Activated CD4-positive, alpha-beta T cell treated with anti-CD3 and anti-CD28 coated beads for 48 hours (primary cell): ENCODE results near the gene VPS18.
A peak's percentile ranks its signal among the peaks of the same experiment; 100 is the strongest.

Source experiments
- DNase-seq: peaks from one replicate; pipeline ENCODE4 v3.0.0-alpha.2; 2020

Gene VPS18

GRCh38 chr15:40925863-40926658 is 31.8 kb downstream of the VPS18 start:
- DNase-seq: peak; percentile 23

GRCh38 chr15:40926659-40927494 is 32.6 kb downstream of the VPS18 start:
- no peak for DNase-seq

DNA sequence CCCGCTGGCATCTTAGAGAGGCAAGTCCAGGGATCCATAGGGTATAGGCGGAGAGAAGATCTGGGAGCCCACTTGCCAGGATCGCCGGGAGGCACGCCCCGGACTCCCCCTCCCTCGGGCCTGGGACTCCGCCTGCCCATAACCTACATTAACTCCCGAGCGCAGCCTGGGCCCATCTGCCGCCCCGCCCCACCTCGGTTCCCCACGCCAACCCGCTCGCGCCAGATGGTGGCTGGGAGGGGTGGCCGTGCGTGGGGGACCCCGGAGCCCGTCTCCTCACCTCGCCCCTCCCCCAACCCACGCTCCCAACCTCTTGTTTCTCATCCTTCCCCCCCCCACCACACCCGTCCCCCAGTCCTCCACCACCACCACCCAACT is 33.2 kb downstream of the VPS18 start:
- no peak for DNase-seq

DNA sequence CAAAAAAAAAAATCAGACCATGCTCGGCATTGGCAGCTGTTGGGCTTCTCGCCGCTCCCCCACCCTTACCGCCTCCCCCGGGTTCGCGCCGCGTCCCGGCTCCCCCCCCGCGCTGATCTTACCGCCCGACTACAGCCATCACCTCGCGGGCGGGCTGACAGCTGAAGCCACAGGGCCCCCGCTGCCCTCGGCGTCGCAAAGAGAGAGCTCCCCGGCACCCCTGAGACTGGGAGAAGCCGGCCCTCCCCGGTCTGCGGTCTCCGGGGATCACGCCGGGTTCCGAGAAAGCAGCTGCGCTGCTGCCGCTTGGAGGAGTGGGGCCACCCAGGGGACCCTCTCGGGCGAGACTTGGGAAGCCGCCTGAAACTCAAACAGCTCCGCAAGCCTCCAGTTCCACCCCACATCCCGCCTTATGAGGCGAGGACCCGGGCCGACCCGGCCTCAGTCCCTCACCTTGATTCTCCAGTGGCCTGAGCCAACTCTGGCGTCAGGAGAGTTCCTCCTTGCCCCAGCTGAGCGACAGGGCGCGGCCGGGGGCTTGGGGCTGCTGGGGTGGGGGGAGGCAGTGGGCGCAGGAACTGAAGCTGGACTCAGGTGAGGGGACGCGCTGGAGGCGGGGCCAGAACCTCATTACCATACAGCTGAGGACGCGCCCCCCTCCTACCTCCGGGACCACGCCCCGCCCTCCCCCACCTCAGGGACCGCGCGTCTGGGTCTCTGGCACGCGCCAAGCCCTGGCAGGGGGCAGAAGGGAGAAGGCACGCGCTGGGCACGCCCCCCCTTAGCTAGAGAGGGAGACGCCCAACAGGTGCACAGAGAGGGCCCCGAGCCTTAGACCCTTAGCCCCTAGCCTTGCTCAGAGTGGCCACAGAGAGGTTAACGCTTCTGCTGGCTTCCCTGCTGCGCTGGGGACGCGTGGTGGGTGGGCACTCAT is 33.9 kb downstream of the VPS18 start:
- DNase-seq: peak; percentile 19

- DNase-seq: peak; percentile 63
These were observed 34.8 kb downstream of the VPS18 start, which contains the start of gene DLL4 for GRCh38 chr15:40928821-40929659. Gene DLL4 (plus strand): TSS chr15:40929340. CDS start chr15:40929669, 329 bp downstream.

DNA sequence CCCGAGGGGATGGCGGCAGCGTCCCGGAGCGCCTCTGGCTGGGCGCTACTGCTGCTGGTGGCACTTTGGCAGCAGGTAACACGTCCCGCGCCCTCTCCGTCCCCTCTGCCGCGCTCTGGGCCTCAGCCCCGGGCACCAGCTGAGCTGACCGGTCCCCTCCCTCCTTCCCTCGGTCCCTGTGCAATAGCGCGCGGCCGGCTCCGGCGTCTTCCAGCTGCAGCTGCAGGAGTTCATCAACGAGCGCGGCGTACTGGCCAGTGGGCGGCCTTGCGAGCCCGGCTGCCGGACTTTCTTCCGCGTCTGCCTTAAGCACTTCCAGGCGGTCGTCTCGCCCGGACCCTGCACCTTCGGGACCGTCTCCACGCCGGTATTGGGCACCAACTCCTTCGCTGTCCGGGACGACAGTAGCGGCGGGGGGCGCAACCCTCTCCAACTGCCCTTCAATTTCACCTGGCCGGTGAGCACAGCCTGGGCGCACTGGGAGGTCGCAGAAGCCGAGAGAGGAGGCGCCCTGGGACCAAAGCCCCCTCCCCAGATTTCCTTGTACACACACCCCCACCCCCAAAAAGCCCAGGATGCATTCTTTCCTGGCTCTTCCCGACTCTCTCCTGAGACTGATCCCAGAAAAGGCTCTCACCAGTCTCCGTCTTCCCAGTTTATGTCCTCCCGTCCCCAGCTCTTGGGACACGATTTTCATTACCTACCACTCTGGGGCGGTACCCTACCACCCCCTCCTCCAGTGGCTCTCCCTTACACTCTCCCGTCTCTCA is 35.6 kb downstream of the VPS18 start:
- DNase-seq: no peak

- peak; percentile 77 for DNase-seq
These were observed 36.4 kb downstream of the VPS18 start for GRCh38 chr15:40930430-40931299.

GRCh38 chr15:40931300-40932142 is 37.3 kb downstream of the VPS18 start:
- DNase-seq: no peak

- no peak for DNase-seq
These were observed 37.9 kb downstream of the VPS18 start for GRCh38 chr15:40932156-40932555.

GRCh38 chr15:40932649-40933516 is 38.6 kb downstream of the VPS18 start:
- DNase-seq: no peak

- no peak for DNase-seq
These were observed 39.3 kb downstream of the VPS18 start for GRCh38 chr15:40933517-40933902.

GRCh38 chr15:40934457-40934856 is 40.2 kb downstream of the VPS18 start:
- DNase-seq: no peak

GRCh38 chr15:40936234-40936708 is 42.0 kb downstream of the VPS18 start:
- no peak for DNase-seq

DNA sequence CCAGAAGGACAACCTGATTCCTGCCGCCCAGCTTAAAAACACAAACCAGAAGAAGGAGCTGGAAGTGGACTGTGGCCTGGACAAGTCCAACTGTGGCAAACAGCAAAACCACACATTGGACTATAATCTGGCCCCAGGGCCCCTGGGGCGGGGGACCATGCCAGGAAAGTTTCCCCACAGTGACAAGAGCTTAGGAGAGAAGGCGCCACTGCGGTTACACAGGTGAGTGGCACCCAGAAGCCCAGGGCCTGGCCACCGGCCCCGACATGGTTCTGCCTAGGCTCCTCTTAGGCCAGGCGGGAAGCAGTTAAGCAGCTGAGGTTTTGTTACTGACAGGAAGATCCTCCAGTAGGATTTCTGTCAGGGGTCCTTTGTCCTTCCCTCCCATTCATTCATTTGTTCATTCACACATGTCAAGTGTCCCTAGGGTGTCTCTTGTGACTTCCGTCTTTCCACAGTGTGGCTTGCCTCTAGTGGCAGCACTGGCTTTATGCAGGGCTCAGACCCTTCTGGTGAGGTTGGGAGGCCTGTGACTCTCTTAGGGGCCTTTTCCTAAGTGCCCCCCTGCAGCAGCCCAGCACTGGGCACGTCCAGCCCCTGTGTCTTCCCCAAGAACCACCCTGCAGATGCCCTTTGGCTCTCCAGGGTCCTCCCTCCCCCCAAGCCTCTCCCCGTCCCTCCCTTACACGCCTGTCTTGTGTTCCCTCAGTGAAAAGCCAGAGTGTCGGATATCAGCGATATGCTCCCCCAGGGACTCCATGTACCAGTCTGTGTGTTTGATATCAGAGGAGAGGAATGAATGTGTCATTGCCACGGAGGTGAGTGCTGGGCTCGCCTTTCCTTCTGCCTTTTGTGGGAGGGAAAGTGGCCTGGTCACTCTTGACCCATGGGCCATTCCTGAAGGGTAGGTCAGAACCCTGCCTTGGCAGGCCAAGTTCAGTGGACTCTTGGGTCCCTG is 42.7 kb downstream of the VPS18 start:
- DNase-seq: no peak

- peak; percentile 36 for DNase-seq
These were observed 43.7 kb downstream of the VPS18 start for GRCh38 chr15:40937762-40938535.

DNA sequence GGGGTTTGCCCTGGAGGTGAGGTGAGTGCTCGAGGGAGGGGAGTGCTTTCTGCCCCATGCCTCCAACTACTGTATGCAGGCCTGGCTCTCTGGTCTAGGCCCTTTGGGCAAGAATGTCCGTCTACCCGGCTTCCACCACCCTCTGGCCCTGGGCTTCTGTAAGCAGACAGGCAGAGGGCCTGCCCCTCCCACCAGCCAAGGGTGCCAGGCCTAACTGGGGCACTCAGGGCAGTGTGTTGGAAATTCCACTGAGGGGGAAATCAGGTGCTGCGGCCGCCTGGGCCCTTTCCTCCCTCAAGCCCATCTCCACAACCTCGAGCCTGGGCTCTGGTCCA is 44.3 kb downstream of the VPS18 start:
- DNase-seq: no peak
